GM06990 (cell line): ENCODE measurements around the gene REXO4.

ENCODE experiments used
- DNase-seq: peaks from one replicate; pipeline ENCODE4 v3.0.0-alpha.2; 2011; ENCODE audit not compliant: insufficient read length; ENCODE audit errors: extremely low read depth
- H3K27me3 ChIP-seq: replicated peaks from 2 replicates; pipeline ENCODE4 v1.6.0; 2011; ENCODE audit warnings: low read length; ENCODE audit not compliant: control insufficient read depth, insufficient read depth
- H3K36me3 ChIP-seq: 2 replicates; pipeline ENCODE4 v1.5.1; 2011; ENCODE audit warnings: low read length; ENCODE audit not compliant: control insufficient read depth, insufficient read depth
- H3K4me3 ChIP-seq: replicated peaks from 2 replicates; pipeline ENCODE4 v1.5.1; 2011; ENCODE audit warnings: low read depth, mild to moderate bottlenecking, control low read depth, low read length
- TF ChIP-seq, protein P1 (sequence below): IDR thresholded peaks from 2 replicates; pipeline ENCODE4 v1.5.1; 2011; ENCODE audit warnings: low read length, control low read depth, mild to moderate bottlenecking, inconsistent platforms; ENCODE audit not compliant: insufficient read depth, poor library complexity, severe bottlenecking

REXO4 gene

DNA sequence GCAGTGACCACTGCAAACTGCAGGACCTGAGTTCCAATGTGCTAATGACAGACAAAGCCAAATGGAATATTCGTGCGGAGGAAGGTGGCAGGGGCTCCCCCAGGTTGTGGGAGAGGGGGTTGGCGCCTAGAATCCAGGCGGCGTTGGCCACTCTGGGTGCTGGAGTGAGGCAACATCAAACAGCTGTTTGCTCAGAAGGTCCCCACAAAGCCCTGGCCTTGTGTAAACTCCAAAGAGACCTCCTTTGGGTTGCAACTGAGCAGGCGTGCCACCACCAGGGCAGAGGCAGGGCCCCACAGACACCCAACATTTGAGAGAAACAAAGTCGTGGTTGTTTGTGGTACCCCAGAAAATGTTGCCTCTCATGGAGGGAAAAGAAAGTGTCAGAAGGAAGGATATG is 27.1 kb downstream of the REXO4 start:
- no peak overlapping the region for H3K4me3 ChIP-seq
- no peaks in the 10 kb centered on the region for H3K27me3 ChIP-seq
- no peak for DNase-seq
- TF ChIP-seq, protein P1, sequence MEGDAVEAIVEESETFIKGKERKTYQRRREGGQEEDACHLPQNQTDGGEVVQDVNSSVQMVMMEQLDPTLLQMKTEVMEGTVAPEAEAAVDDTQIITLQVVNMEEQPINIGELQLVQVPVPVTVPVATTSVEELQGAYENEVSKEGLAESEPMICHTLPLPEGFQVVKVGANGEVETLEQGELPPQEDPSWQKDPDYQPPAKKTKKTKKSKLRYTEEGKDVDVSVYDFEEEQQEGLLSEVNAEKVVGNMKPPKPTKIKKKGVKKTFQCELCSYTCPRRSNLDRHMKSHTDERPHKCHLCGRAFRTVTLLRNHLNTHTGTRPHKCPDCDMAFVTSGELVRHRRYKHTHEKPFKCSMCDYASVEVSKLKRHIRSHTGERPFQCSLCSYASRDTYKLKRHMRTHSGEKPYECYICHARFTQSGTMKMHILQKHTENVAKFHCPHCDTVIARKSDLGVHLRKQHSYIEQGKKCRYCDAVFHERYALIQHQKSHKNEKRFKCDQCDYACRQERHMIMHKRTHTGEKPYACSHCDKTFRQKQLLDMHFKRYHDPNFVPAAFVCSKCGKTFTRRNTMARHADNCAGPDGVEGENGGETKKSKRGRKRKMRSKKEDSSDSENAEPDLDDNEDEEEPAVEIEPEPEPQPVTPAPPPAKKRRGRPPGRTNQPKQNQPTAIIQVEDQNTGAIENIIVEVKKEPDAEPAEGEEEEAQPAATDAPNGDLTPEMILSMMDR, result no peak
- H3K36me3 ChIP-seq, result no peaks in the 10 kb centered on the region

DNA sequence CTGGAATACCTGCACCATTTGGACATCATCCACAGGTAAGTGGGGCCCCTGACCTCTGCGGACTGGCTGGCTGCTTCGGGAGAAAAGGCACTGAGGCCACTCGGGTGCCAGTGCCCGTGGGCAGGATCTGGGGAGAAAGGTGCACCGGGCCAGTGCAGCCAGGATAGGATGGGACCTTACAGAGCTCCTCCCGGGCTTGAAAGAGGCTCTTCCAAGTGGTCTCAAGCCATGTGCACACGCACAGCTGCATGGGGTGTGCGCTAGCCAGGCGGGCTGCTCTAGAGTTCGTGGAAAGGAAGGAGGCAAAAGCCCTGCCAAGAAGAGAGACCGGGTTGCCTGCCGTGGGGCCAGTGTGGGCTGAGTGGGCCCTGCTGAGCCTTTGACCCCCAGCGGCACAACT is 28.2 kb downstream of the REXO4 start:
- no peak for DNase-seq
- TF ChIP-seq, protein P1, result no peak
- H3K36me3 ChIP-seq, result no peaks in the 10 kb centered on the region
- H3K27me3 ChIP-seq, result no peaks in the 10 kb centered on the region; the same call in 1 of the 2 replicates
- H3K4me3 ChIP-seq, result no peak overlapping the region

DNA sequence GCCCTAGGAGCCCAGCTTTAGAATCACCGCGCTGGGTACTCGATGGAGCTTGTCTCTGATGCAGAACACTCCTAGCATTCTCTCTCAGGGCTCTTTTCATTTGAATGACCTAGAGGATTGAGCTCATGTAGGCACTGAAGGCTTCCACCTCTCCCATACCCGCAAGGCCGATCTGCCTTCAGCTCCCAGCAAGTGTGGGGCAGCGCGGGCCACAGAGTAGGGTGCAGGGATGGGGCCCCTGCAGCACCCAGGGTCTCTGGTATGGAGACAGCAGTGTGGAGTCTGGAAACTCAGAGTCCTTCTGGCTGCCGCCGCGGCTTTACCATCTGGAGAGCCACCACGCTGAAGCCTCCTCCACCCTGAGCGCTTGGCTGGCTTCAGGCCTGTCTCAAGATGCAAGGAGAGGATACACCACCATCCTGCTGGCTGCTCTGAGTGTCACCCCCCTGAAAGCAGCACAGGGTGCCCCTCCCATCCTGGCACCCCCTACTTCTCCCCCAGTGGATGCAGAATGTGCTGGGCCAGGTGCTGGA is 28.7 kb downstream of the REXO4 start:
- TF ChIP-seq, protein P1, result no peak
- H3K4me3 ChIP-seq, result no peak overlapping the region
- H3K27me3 ChIP-seq, result no peaks in the 10 kb centered on the region; the same call in 1 of the 2 replicates
- H3K36me3 ChIP-seq, result no peaks in the 10 kb centered on the region
- DNase-seq, result no peak

DNA sequence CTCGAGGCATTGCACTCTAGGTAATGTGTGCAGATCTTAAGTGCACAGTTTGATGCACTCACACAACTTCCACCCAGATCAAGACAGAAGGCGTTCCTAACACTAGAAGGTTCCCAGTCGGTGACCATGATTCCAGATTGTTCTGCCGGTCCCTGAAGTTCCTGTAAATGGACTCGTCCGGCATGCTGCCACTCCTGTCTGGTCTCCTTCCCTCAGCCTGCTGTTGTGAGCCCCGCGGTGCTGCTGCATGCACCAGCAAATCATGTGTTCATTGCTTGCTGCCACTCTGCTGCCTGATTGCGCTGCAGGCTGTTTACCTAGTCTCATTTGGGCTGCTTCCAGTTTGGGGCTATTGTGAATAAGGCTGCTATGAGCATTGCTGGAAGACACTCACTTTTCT is 30.1 kb downstream of the REXO4 start:
- H3K27me3 ChIP-seq, result no peaks in the 10 kb centered on the region; the same call in 1 of the 2 replicates
- TF ChIP-seq, protein P1, result no peak
- H3K36me3 ChIP-seq, result no peaks in the 10 kb centered on the region
- DNase-seq, result no peak
- H3K4me3 ChIP-seq, result no peak overlapping the region

DNA sequence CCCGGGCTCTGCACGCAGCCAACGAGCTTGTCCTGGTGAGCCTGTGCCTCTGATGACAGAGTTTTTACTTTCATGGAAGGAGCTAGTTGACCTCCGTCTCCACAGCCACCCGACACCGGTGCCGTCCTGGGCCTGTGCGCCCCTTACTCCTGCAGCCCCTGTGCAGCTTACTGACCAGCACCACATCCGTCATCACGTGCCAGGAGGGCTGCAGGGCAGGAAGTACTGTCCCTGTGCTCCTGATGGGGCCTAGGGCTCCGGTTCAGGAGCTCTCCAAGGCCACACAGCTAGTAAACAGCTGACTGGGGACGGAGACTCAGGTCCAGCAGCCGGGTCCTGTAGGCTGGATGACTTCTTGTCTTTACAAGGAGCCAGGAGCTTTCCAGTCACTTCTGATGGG is 31.5 kb downstream of the REXO4 start:
- Histone ChIP-seq H3K27me3 (no peaks in the 10 kb centered on the region; the same call in 1 of the 2 replicates), H3K4me3 (no peak overlapping the region), H3K36me3 (no peaks in the 10 kb centered on the region)
- DNase-seq, result no peak
- TF ChIP-seq, protein P1, result no peak

DNA sequence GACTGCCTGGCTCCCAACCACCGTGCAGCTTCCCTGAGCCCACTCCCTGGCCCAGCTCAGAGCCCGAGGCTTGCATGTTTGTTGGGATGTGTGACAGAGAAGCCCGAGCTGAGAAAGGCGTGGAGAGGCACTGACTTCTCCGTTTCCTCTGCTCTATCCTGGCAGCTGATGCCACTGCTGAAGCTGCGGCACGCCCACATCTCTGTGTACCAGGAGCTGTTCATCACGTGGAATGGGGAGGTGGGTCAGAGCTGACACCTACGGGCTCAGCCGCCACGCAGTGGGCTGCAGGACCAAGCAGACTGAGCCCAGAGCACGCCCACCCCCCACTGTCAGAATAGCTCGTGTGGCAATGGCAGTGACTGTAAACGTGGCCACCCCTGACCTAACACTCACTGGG is 32.4 kb downstream of the REXO4 start:
- DNase-seq, result no peak
- no peaks in the 10 kb centered on the region for H3K36me3 ChIP-seq
- H3K4me3 ChIP-seq, result no peak overlapping the region
- TF ChIP-seq, protein P1, result no peak
- no peaks in the 10 kb centered on the region; the same call in 1 of the 2 replicates for H3K27me3 ChIP-seq
